ENCODE data around the gene PIGQ.

DNA sequence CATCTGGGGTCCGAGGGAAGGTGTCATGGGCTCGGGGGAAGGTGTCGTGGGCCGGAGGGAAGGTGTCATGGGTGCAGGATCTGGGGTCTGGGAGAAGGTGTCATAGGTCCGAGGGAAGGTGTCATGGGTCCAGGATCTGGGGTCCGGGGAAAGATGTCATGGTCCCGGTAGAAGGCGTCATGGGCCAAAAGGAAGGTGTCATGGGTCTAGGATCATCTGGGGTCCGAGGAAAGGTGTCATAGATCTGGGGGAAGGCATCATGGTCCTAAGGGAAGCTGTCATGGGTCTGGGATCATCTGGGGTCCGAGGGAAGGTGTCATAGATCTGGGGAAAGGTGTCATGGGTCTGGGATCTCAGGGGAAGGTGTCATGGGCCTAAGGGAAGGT, 21.0 kb downstream of the PIGQ start:
- TF ChIP-seq CTCF (conservative IDR thresholded peaks at IDR 0.05; ENCODE audit: low read depth in 2 of 2) = no peak
- TF ChIP-seq CREB1 (CRISPR knock-in tag; IDR thresholded peaks at IDR 0.05; ENCODE audit: low read depth) = no peak
- TF ChIP-seq POLR2AphosphoS5 (IDR thresholded peaks at IDR 0.05; ENCODE audit: low read depth) = no peak
- TF ChIP-seq ETS1 (IDR thresholded peaks at IDR 0.05) = no peak
- TF ChIP-seq, protein P1, sequence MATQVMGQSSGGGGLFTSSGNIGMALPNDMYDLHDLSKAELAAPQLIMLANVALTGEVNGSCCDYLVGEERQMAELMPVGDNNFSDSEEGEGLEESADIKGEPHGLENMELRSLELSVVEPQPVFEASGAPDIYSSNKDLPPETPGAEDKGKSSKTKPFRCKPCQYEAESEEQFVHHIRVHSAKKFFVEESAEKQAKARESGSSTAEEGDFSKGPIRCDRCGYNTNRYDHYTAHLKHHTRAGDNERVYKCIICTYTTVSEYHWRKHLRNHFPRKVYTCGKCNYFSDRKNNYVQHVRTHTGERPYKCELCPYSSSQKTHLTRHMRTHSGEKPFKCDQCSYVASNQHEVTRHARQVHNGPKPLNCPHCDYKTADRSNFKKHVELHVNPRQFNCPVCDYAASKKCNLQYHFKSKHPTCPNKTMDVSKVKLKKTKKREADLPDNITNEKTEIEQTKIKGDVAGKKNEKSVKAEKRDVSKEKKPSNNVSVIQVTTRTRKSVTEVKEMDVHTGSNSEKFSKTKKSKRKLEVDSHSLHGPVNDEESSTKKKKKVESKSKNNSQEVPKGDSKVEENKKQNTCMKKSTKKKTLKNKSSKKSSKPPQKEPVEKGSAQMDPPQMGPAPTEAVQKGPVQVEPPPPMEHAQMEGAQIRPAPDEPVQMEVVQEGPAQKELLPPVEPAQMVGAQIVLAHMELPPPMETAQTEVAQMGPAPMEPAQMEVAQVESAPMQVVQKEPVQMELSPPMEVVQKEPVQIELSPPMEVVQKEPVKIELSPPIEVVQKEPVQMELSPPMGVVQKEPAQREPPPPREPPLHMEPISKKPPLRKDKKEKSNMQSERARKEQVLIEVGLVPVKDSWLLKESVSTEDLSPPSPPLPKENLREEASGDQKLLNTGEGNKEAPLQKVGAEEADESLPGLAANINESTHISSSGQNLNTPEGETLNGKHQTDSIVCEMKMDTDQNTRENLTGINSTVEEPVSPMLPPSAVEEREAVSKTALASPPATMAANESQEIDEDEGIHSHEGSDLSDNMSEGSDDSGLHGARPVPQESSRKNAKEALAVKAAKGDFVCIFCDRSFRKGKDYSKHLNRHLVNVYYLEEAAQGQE (IDR thresholded peaks at IDR 0.05; ENCODE audit: unreplicated experiment) = no peak
- TF ChIP-seq EZH2 (IDR thresholded peaks at IDR 0.05; ENCODE audit: low read depth, unreplicated experiment) = no peak
- TF ChIP-seq ZNF331 (CRISPR knock-in tag; IDR thresholded peaks at IDR 0.05; ENCODE audit: low read depth) = no peak

All from GM23338 (cell line).